SKM-1 treated with dmso at 0.1 percent for 144 hours (cell line): Measurements from ENCODE around the gene SLC39A3.

Source experiments
- DNase-seq: peaks from one replicate; lab custom pipeline; 2025; ENCODE audit not compliant: unreplicated experiment; lab: John Stamatoyannopoulos, UW

The SLC39A3 gene, protein sequence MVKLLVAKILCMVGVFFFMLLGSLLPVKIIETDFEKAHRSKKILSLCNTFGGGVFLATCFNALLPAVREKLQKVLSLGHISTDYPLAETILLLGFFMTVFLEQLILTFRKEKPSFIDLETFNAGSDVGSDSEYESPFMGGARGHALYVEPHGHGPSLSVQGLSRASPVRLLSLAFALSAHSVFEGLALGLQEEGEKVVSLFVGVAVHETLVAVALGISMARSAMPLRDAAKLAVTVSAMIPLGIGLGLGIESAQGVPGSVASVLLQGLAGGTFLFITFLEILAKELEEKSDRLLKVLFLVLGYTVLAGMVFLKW

DNA sequence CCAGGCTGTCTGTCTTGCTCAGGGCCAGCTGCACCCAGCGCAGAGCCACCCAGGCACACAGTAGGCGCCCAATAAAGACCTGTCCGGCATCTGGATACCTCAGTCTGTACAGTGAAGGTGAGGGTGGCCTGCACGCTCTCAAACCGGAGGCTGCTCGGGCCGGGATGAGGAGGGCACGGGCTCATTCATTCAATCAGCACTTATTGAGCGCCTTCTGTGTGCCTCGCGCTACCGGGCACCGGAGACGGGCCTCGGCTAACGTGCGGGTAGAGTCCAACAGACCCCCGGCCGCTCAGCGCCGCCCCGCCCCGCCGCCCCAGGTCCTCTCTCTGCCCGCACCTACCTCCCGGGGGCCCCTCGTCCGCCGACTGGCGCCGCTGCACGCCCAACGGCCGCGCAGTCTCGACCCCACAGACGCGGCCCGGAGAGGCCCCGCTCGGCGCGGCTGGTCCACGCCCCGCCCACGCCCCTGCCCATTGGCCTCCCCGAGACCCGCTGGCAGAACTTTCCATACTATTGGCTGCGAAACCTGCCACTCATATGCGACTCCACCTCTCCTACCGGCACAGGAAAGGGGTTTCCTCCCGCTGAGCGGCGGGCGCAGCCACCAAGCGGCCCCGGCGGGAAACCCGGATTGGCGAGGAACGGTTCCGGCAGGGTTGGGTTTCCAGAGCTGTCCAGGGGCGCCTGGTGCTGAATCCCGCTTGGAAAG lies at the start of gene SLC39A3:
TSS of gene SLC39A3 (minus strand) at position 416 of the 712 bp plus-strand sequence. CDS start 2,760 bp downstream, outside the sequence.
- peak; percentile 92 for DNase-seq

DNA sequence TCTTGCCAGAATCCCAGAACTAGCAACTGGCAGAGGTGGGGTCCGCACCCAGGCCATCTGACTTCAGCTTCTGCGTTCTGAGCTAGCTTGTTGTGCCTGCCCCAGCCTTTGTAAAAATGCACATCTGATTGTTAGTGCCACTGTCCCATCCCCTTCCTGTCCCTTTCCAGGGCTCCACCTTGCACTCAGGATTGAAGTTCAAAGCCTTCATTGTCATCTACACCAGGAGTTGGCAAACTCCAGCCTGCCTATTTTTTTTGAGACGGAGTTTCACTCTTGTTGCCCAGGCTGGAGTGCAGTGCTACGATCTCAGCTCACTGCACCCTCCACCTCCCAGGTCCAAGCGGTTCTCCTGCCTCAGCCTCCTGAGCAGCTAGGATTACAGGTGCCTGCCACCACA lies 48.4 kb upstream of the SLC39A3 start:
- no peak for DNase-seq

DNA sequence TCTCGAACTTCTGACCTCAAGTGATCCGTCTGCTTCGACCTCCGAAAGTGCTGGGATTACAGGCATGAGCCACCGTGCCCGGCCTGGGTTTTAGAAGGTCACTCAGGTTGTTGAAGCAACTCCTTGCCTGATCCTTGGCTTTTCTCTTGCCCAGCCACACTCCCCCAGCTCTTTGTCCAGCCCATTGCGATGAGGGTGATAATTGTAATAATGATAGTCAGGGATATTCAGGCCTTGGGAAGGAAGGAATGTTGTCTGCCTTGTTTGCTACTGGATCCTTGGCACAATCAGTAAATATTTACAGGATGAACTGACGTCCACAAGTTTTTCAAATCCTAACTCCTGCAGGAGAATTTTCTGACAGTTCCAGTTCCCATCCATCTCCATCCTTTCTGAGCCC lies 47.3 kb upstream of the SLC39A3 start:
- no peak for DNase-seq

DNA sequence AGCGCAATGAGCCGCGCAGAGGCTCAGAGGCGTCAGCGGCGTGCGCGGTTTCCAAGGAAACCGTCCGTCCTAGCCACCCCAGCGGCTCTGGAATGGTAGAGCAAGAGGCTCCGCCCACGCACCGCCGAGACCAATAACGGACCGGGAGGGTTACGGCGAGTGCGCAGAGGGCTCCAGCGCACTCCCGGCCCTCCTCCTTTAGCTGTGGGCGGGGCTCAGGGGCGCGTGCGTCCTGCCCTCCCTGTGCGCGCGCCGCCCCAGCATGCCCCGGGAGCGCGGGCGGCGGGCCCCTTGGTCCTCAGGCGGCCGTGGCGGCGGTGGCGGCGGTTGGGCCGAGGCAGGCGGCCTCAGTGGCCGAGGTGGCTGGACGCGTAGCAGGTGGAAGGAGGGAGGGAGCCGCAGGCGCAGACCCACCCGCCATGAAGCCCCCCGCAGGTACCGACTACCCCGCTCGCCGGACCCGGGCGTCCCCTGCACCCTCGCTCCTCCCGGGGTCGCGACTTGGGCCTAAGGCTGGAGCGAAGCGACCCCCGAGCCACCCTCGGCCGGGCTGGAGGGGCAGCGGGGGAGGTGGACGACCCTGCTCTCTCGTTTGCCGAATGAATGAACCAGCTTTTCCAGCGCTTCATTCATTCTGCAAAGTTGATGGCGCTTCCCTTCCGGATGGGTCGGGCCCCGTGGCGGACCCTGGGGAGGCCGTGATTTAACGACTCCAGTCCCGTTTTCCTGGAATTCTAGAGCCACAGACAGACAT lies 45.6 kb upstream of the SLC39A3 start, which contains the start of gene THOP1:
TSS of gene THOP1 (plus strand) at position 260 of the 754 bp plus-strand sequence. CDS start at position 420, 160 bp downstream.
- DNase-seq: peak; percentile 99

DNA sequence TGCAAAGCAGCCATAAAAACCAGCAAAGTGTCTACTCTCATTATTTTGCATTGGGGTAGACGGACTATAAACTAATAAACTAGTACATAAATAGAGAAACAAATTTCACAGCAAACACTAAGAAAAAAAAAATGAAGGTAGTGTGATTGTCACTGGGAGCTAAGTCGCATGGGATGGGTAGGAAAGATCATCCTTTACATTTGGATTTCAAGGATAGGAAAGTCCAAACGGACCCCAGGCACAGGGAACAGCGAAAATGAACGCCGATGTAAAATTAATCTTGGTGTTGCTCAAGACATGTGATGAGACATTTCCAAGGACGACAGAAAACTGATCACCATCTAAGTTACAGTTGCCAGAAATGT lies 43.9 kb upstream of the SLC39A3 start:
- no peak for DNase-seq

DNA sequence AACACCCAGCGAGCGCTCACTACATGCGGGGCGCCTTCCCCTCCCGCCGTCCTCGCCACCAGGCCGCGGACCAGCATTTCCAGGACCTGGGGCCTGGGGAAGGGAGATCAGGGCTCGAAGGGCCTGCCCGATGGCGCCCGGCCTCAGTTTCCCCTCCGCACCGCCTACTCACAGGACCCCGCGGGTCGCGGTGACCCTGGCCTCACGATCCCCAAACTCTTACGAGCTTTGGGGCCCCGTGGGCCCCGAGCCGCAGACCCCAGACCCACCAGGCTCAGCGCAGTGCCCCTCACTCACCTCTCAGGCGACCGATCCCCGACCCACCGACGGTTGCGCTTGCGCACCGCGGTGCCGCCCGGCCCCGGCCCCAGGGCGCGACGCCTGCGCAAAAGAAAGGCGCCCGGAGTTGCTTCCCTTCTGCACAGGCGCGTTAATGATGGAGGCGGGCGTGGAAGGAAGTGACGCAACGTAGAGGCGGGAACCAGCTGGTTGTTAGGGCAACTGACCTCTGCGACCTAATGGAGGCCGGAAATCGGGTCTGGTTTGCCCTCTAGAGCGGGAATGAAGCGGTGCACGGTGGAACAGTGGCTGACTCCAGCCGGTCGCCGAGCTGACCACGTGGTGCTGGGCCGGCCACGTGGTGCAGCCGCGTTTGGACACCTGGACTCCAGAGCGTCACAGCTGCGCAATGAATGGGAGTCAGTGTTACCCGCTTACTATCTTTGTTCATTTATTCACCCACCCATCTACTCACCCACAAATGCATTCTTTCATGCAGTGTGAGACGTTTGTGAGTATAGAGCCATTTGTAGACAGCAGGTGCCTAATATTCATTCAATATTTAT lies 43.3 kb upstream of the SLC39A3 start, which contains the start of gene SGTA:
TSS of gene SGTA (minus strand) at position 338 of the 845 bp plus-strand sequence. CDS start 14,205 bp downstream, outside the sequence.
- peak; percentile 99 for DNase-seq

DNA sequence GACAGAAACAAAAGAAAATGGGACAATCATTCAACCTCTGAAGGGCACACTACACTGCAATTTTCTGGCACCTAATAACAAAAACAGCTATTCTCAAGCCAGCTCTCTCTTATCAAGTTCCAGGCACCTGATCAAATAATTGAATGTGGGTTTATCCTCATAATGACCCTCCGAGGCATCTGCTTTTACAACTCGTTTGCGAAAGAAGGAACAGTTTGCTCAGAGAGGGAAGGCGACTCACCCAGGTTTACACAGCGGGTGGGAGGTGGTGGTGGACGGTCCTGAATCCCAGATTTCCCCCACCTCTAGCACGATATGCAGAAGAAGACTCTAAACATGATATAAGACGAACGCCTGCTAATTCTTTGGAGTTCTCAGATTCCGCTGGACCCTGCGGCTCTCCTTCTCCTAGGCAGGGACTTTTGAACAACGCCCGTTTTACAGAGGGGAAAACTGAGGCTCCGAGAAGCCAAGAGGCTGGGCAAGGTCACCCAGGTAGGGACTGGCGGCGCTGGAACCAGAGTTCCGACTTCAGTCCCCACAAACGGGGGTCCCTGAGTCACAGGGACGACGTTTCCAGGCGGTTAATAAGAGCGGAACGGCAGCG lies 42.6 kb upstream of the SLC39A3 start:
- DNase-seq: no peak

DNA sequence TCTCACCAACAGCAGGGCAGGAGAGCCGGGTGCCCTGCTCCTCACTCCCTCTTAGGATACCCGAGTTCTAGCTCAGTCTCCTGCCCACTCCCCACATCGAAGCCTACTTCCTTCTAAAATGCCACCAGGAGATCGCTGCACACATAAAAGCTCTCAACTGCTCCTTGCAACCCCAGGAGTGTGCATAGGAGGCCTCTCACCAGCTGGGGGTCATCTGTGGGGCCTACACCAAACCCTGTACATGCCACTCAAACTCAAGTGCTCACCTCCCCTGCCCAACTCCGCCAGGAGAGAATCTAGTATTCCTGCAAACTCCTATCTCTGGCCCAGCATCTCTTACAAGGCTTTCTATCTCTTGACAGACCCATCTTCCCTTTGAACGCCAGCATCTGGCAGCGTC lies 40.5 kb upstream of the SLC39A3 start:
- no peak for DNase-seq

DNA sequence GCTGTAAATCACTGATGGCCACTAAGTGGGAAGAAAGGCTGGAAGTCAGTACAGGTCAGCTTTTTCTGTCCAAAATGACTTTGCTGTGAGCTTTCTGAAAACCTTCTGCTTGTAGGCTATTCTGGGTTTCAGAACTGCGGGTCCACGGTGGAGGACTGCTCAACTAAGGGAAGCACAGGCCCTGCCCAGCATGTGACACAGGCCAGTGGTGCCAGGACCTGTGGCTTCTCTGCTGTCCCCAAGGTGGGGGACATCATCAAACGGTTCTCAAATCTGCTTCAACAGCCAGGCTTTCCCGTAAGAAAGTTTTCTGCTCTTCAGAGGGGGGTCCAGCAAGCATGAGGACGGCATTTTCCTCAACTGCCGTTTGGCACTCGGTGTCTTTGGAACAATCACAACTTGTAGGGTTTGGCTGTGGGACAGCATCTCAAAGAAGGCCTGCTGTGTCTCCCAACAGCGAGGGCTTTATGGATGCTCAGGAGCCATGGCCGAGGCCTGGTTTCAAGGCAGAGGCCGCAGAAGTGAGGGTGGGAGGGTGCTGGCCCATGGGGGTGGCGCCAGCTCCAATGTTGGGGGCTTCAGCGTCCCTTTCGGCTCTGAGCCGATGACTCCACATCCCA lies 39.4 kb upstream of the SLC39A3 start:
- DNase-seq: no peak

DNA sequence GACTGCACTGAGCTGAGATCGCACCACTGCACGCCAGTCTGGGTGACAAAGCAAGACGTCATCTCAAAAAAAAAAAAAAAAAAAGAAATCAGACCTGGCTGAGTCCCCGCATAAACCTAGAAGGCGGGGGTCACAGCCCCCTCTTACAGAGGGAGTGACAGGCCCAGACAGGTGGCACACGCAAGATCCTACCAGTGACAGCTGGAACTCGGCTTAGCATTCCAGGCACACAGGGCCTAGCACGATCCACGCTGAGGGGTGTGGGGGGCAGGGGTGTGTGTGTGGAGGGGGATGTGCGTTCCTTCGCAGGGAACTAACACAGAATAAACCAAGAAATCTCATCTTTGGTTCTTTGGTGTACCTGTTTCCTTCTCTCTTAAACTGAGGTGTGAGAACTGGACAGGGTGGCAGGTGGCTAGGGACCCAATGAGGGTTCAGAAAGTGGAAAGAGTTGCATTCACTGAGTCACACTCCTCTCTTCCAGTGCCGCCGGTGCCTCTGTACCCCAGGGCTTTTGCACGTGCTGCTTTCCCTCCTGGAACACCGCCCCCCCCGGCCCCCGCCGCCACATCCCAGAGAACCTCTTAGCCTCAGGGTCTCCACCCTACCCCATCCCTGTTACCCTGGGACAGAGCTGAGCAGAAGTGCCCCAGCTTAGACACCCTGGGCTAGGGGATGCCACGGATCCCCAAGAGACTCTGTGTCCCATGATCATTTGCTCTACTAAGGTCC lies 38.3 kb upstream of the SLC39A3 start:
- DNase-seq: no peak

DNA sequence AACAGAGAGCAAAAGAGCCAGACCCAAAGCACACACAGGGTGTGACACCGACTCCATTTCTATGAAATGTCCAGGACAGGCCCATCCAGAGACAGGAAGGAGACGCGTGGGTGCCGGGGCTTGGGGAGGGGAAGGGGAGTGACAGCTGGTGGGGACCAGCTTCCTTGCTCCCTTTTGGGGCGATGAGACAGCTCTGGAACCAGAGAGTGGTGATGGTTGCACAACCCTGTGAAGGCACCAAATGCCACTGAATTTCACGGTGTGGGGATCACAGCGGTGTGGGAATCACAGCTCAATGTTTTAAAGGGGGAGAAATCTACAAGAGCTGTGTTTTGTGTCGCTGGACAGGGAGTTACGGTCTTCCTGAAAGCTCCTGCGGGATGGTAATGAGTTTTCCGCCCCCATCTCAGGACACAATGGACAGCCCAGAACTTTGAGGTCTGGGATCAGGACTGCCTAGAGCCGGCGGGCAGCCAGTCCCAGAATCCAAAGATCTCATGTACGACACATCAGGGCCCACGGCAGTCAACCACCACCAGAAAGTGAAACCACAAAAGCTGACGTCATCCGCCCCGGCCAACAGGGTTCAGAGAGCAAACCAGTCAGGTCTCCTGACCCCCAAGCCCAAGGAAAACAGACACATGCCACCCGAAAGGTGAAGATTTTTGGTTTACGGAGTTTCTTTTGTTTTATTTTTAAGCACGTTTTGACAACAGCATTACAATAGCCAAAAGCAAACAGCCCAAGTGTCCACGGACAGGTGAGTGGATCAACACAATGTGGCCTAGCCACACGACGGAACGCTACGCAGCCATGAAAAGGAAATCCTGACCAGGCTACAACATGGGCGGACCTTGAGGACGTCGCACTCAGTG lies 36.0 kb upstream of the SLC39A3 start:
- DNase-seq: peak; percentile 6

DNA sequence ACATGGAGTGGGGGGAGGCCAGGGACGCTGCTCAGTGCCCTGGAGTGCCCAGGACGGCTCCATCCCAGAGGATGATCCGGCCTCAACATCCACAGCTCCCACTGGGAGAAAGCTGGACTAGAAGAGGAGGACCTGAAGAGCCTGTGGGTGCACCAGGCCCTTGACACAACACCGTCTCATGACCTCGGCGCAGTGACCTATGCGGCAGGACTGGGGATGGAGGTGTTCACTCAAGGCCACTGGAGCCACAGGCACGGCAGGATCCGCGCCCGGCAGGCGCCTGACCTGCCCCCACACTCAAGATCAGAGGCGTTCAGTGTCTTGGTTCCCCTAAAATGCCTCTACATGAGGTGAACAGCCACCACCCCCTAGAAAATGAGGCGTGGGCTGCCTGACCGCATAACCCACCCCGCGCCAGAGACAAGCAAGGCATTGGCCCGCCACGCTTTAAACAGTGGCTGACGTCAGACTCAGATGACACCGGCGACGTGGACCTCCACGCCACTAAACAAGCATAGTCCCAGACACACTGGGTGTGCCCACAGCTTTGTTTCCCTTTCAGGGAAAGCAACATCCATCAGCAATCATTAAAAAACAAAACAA lies 35.2 kb upstream of the SLC39A3 start:
- DNase-seq: no peak

DNA sequence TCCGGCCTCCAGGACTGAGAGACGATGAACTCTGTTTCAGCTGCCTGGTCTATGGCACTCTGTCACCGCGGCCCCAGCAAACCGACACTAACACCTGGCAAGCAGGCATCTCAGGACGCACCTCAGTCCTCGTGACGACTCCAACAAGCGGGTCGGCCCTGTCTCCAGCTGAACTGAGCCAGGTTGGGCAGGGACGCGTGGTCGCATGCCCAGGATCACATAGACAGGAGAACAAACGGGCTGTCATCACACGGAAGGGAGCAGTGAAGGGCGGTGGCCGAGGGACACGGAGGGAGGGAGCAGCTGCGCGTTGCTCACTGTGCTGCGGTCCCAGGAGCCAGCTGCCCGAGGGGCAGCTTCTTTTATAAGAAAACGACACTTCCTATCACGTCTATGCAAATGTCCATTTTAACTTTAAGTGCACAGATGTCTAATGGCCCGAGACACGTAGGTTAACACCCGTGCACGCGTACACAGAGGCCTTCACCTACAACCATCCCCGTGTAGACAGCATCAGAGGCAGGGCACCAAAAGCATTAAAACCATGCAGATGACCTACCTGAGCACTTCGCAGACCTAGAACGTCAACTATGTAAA lies 34.4 kb upstream of the SLC39A3 start:
- no peak for DNase-seq

DNA sequence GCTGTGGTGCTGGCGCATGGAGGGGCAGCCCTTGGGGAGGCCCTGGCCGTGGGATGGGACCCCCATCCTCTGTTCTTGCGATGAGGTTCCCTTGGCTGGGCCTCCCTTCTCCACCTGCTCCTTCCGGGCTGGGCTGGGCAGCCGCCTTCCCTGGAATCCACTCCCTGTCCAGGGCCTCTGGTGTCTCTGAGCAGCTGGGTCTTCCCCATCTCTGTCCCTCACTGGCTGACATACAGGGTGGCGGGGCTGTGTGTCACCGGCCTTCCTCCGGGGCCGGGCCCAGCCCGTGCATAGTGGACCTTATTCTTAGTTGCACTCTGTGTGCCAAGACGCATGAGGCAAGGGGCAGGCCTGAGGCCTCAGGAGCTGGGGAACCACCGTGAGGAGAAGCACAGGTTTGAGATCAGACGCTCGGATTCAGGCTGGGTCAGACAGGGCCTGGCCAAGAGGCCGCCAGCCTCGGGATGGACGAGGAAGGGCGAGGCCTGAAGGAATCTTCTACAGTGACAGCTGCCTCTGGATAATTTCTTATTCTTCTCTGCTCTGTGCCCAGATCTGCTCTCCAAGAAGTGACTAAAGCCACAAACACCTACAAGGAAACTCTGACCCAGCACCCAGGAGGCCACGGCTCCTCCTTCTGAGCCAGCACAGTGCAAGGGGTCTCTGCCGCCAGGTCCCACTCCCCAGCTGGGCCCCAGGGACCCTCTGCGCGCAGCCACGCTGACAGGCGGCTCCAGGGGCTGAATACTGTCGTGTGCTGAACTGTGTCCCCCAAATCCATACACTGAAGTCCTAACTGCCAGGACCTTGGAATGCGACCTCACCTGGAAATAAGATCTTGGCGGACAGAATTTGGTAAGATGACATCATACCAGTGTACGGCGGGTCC lies 32.2 kb upstream of the SLC39A3 start:
- DNase-seq: no peak

DNA sequence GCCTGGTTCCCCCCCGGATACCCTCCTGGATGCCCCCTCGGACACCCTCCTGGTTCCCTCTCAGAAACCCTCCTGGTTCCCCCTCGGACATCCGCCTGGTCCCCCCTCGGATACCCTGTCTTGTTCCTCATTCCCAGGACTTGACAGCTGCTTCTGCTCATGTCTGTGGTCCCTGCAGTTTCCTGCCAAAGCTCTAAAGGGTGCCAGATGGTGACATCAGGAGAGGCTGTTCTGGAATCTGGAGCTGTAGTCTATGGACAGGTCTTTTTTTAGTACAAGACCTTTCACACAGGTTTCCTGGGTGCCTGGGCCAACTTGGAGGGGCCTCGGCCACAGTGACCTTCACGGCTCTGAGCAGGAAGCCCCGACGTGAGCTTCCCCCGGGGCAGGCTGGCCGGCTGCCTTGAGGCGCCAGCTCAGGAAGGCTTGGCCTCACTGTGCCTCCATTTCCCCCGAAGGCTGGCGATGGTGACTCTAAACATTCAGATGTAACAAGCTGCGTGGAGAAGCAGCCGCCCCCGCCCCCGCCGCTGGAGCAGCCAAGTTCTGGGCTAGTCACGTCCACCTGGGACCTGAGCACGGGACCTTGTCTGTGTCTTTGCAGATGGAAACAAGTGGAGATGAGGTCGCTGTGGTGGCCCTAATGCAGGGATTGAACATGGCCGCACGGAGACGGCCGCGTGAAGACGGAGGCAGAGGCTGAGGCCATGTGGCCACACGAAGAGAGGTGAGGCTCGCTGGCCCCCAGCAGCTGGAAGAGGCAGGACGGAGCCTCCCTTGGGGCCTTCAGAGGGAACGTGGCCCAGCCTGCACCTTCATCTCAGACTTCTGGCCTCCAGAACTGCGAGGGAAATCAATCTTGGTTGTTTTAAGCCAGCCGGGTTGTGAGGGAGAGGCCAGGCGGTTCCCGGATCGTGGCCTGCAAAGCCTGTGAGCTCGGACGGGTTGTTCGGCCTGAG lies 30.5 kb upstream of the SLC39A3 start:
- no peak for DNase-seq
